ENCODE data around the gene SORCS3.

The SORCS3 gene

DNA sequence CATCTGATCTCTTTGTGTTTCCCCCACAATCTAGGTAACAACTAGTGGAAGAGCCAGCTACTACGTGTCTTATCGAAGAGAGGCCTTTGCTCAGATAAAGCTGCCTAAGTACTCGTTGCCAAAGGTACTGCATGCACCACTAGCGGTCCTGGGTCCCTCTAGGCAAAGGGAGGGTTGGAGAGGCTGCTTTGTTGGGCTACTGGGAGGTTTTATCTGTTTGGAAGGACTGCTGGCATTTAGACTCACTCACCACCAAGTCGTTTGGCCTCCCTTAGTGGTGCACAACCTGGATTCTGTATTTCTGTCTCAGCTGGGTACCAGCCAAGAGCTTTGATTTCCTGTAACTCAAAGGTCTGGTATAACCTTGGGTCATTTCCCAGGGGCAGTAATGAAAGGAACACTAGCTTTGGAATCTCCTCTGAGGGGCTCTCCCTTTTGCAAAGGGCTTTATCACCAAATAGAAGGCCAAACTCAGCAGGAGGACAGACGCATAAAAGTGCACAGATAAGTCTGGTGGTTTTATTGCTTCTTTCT, 498.3 kb downstream of the SORCS3 start:
- DNase-seq = no peak

DNA sequence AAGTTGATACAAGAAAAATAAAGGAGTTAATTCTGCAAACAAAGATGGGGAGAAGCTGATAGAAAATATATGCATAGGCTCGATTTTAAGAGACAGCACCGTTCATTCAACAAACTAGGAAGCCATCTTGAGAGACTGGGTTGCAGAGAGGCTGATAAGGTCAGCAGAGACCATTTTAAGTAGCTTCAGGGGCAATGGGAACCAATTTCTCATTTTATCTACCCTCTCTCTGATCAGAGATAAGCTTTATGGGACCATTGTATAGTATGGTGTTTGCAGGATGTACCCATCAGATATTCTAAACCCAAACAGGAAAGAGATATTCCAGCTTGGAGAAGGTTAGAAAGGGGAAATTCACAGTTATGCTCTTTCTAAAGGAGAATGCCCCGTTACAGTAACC, 499.5 kb downstream of the SORCS3 start:
- DNase-seq = no peak

DNA sequence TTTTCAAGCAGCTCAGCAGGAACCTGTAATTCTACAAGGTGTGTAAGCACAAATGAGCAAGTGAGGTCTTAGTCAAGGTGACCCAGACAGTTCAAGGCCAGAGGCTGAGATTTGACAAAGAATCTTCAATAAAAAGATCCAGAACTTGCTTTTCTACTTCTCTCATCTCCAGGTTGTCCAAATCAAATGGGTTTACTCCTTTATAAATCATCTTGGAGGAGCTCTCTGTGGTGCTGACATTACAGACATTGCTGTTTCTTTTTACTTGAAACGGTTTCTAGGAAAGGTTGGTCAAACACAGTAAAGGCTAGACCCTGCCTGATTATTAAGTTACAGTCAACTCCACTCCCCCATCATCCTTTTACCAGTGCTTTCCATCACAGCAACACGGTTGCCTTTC, 504.6 kb downstream of the SORCS3 start:
- DNase-seq = no peak

DNA sequence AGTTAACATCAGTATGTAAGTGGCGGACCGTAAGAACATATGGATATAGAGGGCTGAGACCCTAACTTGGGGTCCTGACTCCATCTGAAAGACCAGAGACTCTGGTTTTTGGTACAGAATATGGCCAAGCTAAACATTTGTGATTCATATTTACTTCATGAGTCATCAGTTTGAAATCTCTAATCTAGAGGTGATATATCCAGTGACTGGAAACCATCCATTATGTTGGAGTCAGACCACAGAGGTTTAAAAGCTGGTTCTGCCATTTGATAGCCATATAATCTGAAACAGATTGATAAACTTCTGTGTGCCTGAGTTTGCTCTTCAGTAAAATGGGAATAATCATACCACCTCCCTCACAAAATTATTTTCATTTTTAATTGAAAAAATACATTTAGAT, 505.3 kb downstream of the SORCS3 start:
- DNase-seq = no peak

DNA sequence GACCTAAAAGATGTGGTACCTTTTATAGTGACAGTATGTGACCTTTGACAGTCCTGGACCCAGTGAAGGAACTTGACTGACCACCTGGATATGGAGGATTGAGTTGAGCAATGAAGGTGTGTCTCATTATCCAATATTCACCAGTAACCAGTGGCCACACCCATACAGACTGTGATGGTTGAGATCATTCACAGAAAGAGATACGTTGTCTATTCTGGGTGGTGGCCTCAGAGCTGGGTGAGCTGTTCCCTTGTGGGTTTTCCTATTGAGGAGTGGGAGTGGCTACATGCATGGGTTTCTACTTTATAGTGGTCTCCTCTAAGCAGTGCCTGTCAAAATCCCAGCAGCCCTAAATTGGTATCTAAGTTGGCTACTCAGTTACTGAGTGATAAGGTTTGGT, 507.4 kb downstream of the SORCS3 start:
- DNase-seq = no peak

DNA sequence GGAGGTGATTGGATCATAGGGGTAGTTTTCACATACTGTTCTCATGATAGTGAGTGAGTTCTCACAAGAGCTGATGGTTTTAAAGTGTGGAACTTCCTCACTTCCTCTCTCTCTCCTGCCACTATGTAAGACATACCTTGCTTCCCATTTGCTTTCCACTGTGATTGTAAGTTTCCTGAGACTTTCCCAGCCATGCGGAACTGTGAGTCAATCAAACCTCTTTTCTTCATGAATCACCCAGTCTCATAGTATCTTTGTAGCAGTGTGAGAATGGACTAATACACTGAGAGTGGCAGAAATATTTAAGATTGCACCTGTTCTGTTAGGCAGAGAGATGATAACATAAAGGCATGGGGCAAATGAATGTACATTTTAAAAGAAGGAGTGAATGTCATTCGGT, 507.8 kb downstream of the SORCS3 start:
- no peak for DNase-seq

DNA sequence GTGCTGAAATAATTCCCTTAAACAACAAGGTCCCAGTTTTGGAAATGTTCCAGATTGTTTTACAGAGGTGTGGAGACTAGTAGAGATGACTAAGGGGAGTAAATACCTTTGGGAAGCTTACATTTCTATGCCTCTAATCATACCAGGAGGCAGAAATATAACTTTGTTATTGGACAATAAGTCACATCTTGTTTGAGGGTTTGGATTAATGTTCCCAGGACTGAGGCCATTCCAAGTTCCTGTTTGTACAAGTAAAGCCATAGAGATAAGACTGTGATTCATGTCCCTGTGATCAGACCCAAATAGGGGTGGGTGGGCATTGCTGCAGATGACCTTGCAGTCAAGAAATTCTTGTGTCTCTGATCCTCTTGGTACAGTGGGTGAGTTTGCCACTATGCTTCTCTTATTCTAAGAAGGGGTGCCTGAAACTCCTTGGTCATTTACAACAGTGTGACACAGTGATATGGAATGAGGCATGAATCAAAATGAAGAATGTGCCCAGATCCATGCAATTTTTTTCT, 508.3 kb downstream of the SORCS3 start:
- DNase-seq = no peak

DNA sequence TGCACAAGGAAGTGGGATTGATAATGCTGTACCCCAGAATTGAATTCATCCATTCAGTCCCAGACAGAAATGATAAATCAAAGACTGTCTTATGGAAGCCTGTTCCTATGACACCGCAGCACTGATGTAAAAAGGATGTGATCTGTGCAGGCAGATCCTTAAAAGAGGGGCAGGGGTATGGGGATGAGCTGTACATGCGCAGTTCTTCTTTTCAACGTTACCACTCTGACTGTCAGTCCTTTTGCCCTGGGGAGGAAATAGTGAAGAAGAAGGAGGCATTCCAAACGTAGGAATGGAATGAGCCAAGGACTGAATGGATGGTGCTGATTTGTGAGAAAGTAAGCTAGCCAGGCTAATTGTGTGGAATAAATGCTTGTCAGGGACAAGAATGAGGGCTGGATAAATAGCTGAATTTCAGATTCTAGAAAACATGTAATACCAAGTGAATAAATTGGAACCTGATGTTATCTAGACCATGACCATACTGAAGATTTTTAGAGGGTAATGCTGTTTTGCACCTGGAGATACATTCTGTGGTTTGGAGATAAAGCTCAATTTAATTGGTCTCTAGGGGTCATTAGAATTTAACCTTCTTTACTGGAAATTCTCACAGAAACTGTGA, 509.3 kb downstream of the SORCS3 start:
- no peak for DNase-seq

DNA sequence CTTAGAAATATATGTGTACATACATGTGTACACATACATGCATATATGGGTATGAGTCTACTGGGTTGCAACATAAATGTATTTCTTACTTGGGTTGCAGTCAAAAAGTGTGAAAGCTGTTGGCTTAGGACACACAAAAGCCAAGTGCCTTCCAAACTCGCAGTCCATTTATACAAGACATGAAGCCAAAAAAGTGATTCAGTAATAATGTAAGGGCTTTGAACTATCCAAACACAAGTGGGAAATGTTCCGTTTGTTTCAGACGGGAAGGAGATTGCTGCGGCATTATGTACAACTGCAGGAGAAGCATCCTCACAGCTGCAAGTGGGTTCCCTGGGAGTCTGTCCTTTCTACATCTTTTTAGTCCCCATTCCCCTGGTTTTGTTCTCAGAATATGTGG, 513.6 kb downstream of the SORCS3 start:
- no peak for DNase-seq

DNA sequence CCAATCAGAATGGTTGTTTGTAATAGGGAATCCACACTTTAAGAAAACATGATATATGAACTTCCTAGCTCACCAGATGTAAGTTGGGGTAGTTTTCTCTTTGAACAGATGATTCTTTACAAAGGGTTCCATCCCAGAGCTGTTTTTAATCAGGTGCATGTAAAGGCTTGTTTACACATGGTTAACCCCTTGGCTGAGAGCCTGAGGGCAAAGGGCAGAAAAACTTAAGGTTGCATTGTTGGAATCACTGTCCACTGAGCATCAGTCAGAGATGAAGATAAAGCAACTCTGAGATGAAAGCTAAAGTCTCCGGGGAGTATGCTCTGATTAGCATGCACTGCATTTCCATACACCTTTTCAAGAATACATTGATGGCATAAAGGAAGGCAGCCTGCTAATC, 518.2 kb downstream of the SORCS3 start:
- no peak for DNase-seq

DNA sequence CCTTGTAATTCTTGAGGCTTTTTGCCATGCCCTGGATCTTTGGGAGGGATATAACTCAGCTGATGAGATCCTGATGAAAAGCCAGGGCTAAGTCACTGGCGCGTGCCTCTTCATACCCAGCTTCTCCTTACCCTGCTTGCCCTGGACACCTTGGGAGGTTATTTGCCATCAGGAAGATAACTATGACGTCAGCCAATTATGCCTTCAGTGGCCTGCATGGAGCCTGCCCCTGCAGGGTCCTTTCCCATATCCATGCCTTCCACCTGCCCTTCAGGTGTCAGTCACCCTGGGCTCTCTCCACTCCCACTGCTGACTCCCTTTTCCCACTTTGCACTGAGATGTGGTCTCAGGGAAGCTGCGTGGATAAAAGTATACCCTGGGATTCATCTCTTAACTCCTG, 520.1 kb downstream of the SORCS3 start:
- no peak for DNase-seq

DNA sequence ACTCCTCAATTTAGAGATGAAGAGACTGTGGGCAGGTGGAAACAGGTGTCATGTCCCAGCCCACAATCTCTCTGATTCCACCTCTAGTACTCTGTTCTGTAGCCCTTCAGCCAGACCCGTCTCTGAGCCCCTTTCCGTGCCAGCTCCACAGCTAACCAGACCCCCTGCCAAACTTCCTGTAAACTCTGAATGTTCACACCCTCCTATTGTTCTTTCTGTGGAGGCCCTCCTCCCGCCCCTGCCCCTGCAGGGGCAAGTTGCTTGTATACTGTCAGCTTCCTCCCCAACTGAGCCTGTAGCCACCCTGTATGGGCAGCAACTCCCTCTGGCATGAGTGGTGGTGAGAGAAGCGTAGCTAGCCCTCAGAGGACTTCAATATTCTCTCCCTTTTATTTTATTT, 520.7 kb downstream of the SORCS3 start:
- no peak for DNase-seq

DNA sequence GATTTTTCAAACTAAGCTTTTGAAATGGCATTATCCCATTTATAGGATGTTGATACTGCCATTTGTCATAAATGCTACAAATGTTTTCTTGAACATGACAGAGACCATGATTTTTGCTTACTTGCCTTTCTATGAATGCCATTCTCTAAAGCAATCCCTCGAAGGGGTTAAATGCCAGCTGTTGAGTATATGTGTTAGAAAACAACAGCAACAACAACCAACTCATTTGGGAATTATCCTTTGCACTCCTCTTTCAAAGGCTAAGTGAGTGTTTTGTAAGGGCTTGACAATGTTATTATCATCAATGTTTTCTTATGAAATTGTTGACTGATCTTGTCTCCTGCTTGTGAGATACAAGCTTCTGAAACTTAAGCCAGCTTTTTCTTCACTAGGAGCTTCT, 529.4 kb downstream of the SORCS3 start:
- DNase-seq = no peak

DNA sequence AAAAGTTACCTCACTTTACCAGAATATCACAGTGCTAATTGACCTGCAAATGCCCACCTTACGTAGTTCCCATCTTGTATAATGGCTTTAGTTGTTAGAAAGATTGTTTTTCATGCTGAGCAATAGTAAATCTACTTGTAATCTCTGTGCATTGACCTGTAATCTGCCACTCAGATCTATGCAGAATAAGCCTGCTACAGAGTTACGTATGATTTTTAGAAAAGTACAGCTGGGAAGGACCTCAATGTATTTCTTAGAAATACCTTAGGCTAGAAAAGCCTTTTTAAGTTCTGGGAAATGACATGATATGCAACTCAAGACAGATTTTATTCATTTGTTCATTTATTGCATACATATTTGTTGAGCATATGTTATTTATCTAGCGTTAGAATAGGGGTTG, 530.9 kb downstream of the SORCS3 start:
- no peak for DNase-seq

DNA sequence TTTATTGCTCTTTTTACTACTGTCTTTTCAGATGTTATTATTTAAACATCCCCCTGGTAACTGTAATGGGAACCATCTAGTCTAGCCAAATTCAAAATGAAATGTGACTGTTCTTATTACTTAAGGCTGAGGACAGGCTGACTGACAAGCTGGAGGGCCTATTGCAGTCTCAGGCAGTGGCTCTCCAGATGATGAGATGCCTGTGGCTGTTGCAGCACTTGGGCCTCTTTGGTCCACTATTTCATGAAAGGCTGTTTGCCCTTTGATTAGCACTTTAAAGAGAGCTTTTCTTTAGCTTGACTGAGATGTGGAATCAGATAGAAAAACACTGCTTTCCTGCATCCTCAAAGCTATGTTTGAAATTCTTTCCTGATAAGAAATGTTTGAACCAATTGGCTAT, 540.5 kb downstream of the SORCS3 start:
- no peak for DNase-seq

DNA sequence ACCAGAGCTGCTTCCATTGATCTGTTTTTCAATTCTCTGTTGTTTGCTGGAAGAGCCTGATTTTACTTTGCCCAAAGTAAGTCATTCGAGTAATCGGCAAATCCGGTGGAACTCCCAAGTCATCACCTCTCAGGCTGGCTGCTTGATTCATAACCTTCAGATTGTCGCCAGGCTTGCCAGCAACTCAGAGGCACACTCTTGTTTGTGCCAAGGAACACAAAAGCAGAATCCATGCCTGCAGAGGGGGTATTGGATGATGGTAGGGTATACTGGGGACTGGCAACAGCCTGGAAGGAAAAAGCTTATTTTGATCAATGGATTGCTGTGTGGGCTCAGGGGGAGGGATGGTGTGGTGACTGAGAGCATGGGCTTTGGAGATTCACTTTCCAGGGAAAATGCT, 542.4 kb downstream of the SORCS3 start:
- no peak for DNase-seq

DNA sequence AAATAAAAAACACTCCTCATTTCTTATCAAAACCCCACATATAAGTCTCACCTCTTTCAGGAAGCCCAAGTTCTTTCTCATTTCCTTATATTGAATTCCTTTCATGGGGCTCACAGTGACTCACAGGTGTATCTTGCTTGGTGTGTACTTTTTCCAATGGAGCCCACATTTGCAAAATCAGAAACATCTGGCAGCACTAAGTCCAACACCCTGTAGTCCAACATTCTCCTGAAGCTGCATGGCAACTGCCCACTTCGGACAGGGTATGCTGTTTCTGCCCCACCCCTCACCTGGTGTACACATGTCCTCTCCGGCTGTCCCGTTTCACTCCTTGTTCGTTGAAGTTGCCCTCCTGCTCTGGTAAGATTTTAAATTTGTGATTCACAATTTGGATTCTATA, 544.1 kb downstream of the SORCS3 start:
- DNase-seq = no peak

DNA sequence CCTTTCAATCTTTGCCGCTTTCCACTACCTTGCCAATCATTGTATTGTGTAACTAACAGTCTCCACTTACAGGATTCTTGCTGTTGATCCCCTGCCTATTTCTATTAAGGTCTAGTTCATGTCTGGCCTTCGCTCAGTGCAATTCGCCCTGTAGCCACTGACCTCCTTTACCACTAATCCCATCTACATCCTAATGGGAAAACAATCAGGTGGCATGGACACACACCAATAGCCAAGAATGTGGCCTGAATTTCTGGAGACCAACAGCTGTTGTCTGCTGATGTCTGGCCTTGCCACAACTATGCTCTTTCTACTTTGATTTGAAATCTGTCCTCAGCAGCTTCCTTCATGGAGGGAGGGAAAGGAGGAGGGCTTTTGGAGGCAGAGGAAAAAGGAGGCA, 546.2 kb downstream of the SORCS3 start:
- DNase-seq = no peak

DNA sequence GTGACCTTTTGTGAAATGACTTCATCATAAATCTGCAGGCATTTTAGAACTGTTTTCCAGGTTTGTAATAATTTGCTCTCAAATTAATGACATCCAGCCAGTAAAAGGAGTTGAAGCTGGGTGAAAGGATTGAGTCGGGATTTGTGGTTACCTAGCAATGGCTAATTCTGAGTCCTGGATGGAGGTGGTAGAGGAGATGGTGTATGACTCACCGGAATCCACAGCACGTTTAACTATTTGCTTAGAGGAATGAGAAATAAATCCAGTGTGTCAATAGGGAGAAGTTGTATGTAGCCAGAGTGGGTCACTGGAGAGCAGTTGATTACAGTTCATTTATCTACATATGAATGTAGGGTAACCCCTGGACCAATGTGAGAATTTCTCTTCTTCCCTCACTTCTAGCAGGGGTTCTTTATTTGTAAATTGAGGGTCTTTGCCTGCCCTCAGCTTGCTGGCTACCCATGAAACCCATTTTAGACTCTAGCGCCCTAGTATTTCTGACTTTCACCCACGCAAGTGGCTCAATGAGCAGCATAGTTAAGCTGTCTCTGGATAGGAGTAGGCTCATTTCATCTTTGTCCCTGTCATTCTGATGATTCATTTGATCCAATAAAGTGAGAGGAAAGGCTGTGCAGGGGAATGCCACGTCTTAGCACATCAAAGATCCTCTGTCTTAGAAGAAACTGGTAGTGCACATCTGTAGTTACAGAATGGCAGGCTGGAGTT, 547.8 kb downstream of the SORCS3 start:
- DNase-seq = no peak

DNA sequence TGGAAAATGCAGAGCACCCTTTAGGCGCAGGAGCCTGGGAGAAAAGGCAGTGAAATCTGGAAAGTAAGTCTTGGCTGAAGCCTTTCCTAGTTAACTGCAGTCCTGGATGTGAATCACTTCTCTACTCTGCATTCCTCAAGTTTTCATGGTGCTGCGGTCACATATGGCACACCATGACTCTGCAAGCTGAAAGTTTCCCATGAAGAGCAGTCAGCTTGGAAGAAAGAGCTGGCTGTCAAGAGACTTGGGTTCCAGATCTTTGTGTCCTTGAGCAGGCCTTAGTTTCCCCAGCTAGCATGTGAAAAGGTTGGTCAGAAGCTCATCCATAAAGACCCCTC, 548.3 kb downstream of the SORCS3 start:
- DNase-seq = no peak

DNA sequence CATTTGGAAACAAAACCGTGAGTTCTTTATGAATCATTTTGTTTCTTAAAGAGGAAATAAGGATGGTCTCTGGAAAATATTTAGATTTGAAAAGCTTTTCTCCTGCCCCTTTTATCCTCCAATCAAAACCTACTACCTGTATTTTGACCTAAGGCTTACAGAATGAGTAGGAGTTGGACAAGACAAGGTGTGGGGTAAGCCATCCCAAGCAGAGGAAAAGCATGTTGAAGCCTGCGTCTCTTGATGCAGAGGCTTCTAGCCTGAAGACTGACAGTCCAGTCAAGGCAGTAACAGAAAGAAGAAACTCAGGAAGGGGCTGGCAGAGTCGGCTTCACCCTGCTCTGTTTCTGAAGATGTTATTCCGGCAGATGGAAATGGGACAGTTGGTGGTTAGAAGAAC, 551.1 kb downstream of the SORCS3 start:
- no peak for DNase-seq

DNA sequence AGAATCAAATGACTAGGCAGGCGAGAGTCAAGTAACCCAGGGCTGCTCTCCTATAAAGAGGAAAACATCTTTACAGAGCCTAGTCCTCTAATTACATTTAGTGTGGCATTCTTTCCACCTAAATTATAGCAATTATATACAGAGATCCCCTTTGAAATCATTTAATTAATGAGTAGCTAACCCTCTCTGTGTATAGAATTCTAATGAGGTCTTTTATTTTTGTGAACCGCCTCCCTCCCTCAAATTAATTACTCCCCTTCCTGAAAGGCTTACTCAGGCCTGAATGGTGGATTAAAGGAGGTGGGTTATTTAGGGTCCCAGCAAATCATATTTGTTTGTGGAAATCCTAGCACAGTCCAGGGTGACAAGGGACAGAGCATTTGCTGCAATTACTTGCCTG, 551.8 kb downstream of the SORCS3 start:
- DNase-seq = no peak

DNA sequence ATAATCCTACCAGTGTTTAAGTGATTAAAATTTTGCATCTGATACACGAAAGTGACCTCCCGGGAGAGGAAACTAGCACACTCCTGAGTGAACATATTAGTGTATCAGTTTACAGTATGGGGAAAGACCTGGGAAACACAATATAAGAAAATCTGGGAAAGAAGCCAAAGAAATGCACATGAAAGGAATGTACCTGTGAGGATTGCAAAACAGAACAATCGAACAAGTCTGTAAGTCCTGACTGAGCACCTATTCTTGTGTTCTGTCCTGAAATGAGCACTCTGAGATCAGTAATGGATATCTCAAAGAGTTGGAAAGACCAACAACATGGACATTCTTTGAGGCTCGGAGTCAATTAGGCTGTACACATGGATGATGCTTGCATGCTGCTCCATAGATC, 554.7 kb downstream of the SORCS3 start:
- no peak for DNase-seq

DNA sequence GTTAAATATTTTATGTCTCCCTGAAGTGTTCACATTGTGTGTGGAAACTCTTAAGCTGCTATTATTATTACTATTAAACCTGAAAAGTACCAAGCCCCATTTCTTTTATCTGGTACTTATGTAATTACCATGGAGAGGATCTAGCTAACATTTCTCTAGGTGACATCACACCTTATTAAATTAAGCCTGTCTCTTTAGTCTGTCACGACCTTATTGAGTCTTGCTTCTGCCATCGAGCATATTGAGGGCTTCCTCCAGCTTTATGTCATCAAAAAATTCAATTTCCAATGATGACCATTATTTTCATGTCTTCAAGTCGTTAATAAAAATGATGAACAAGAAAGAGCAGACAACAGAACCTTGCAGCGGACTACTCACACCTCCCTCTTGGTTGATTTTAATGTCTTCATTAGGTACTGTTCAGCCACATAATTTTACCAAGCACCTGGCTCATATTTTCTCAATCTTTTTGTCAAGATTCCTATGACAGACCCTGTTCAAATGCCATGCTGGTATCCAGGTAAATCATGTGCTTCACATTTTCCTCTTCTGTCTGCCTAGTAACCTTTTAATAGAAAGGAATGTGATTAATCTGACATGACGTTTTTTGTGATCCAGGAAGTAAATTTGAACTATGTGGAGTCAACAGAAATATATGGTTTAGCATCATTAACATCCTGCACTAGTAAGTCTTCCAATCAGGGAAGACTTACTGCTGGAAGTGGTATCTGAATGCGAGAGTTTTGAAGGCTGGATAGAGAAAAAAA, 556.7 kb downstream of the SORCS3 start:
- no peak for DNase-seq
